Endodermal cell (in vitro differentiated cells): Measurements from ENCODE around the gene PACS1. TPM values are rescaled to one million over a fixed set of nuclear protein-coding genes. Genes with fewer than 3 reads are reported as not detected.

Experiments used
- DNase-seq: peaks from one replicate; pipeline ENCODE4 v3.0.0-alpha.2; 2017
- H3K27ac ChIP-seq: 2 replicates; pipeline ENCODE4 v1.5.1; 2013; ENCODE audit warnings: mild to moderate bottlenecking, low read depth, low read length, moderate library complexity
- H3K27me3 ChIP-seq: 2 replicates; pipeline ENCODE4 v1.6.1; 2013; ENCODE audit warnings: mild to moderate bottlenecking, low read length, moderate library complexity; ENCODE audit not compliant: insufficient read depth, control insufficient read depth, poor library complexity, severe bottlenecking
- H3K36me3 ChIP-seq: 2 replicates; pipeline ENCODE4 v1.7.0; 2013; ENCODE audit warnings: mild to moderate bottlenecking, low read length, moderate library complexity; ENCODE audit not compliant: control insufficient read depth, insufficient read depth
- H3K4me1 ChIP-seq: one replicate; pipeline ENCODE4 v1.7.0; 2013; ENCODE audit warnings: low read length; ENCODE audit not compliant: control insufficient read depth, insufficient read depth
- H3K4me3 ChIP-seq: 2 replicates; pipeline ENCODE4 v1.5.1; 2013; ENCODE audit warnings: mild to moderate bottlenecking, low read length, moderate library complexity
- H3K9ac ChIP-seq: 2 replicates; pipeline ENCODE4 v1.6.1; 2013; ENCODE audit warnings: mild to moderate bottlenecking, low read length, moderate library complexity; ENCODE audit not compliant: poor library complexity, severe bottlenecking; ENCODE audit errors: extremely low read depth
- H3K9me3 ChIP-seq: 2 replicates; pipeline ENCODE4 v1.6.1; 2013; ENCODE audit warnings: mild to moderate bottlenecking, low read length, moderate library complexity; ENCODE audit not compliant: control insufficient read depth
- H3K27ac Mint-ChIP-seq: 2 replicates; pipeline ENCODE4 v1.8.0; 2020; ENCODE audit warnings: mixed read lengths
- H3K27me3 Mint-ChIP-seq: 2 replicates; pipeline ENCODE4 v1.8.0; 2021; ENCODE audit warnings: mild to moderate bottlenecking, mixed read lengths; ENCODE audit not compliant: insufficient read depth
- H3K36me3 Mint-ChIP-seq: 2 replicates; pipeline ENCODE4 v1.8.0; 2020; ENCODE audit warnings: low read depth, mixed read lengths
- H3K4me1 Mint-ChIP-seq: 2 replicates; pipeline ENCODE4 v1.8.0; 2020; ENCODE audit warnings: mixed read lengths
- H3K4me3 Mint-ChIP-seq: 2 replicates; pipeline ENCODE4 v1.8.0; 2020; ENCODE audit warnings: mild to moderate bottlenecking, moderate library complexity, mixed read lengths
- H3K9me3 Mint-ChIP-seq: 2 replicates; pipeline ENCODE4 v1.8.0; 2020; ENCODE audit warnings: mild to moderate bottlenecking, mixed read lengths
- WGBS, 2 experiments: methylation state at CpG; one replicate each; pipeline versions ENCODE4 v1.1.5 to v1.1.7; 2013; ENCODE audit warnings: missing lambda C conversion rate in 2 of 2, mixed read lengths in 1 of 2; ENCODE audit not compliant: insufficient coverage in 1 of 2, insufficient read length in 1 of 2; 5-methylcytosine and 5-hydroxymethylcytosine counted together
- total RNA-seq, 2 donors: library from RNA; stranded (reverse); fragmentation: NEBNext Ultra II Directional in 1 of 2; extraction: Animal tissue kit (Norgen Biotek cat#: 25700) in 1 of 2; gene quantifications; 2 replicates in 1 of 2; 3 replicates in 1 of 2; pipeline ENCODE4 v1.2.1, GENCODE V29; 2021
- TF ChIP-seq, protein P1 (sequence below): fragments of 200-600 bp; sonication (generic); conservative IDR thresholded peaks from 2 replicates; pipeline ENCODE4 v1.5.0; 2021; ENCODE audit warnings: antibody characterized with exemption, mild to moderate bottlenecking

The PACS1 gene
- total RNA-seq, 2 donors from 2014 or later: 67.0 to 67.1 TPM

DNA sequence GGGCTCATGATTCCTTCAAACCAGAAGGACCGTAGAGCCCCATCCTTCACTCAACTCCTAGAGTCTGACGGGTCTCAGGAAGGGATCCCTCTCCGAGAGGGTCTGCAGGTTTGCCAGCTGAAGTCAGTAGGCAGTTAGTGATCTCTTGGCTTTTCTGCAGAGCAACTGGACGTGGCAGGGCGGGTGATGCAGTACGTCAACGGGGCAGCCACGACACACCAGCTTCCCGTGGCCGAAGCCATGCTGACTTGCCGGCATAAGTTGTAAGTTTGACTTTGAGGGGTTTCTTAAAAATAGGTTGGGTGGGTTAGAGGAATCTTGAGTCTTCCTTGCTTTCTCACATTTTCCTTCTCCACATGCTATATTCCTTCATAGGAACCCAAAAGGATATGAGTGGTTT, 165.1 kb downstream of the PACS1 start:
- Histone ChIP-seq H3K27me3 (no peaks in the 10 kb centered on the region), H3K4me3 (no peak overlapping the region), H3K9ac (no peak overlapping the region), H3K4me1 (no peaks in the 10 kb centered on the region), H3K9me3 (no peaks in the 10 kb centered on the region), H3K27ac (no peak overlapping the region), H3K36me3 (peaks cover 46% of the 10 kb centered on the region)
- H3K27ac Mint-ChIP-seq: no peak overlapping the region
- DNase-seq: no peak
- WGBS, 2 experiments: 90 to 95% methylated on average over 8 to 10 of the region's 11 CpGs
- TF ChIP-seq, protein P1, sequence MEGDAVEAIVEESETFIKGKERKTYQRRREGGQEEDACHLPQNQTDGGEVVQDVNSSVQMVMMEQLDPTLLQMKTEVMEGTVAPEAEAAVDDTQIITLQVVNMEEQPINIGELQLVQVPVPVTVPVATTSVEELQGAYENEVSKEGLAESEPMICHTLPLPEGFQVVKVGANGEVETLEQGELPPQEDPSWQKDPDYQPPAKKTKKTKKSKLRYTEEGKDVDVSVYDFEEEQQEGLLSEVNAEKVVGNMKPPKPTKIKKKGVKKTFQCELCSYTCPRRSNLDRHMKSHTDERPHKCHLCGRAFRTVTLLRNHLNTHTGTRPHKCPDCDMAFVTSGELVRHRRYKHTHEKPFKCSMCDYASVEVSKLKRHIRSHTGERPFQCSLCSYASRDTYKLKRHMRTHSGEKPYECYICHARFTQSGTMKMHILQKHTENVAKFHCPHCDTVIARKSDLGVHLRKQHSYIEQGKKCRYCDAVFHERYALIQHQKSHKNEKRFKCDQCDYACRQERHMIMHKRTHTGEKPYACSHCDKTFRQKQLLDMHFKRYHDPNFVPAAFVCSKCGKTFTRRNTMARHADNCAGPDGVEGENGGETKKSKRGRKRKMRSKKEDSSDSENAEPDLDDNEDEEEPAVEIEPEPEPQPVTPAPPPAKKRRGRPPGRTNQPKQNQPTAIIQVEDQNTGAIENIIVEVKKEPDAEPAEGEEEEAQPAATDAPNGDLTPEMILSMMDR: no peak
- H3K4me3 Mint-ChIP-seq: no peak overlapping the region
- no peaks in the 10 kb centered on the region for H3K27me3 Mint-ChIP-seq
- H3K9me3 Mint-ChIP-seq: no peaks in the 10 kb centered on the region
- peaks cover 63% of the 10 kb centered on the region for H3K36me3 Mint-ChIP-seq
- no peaks in the 10 kb centered on the region for H3K4me1 Mint-ChIP-seq

DNA sequence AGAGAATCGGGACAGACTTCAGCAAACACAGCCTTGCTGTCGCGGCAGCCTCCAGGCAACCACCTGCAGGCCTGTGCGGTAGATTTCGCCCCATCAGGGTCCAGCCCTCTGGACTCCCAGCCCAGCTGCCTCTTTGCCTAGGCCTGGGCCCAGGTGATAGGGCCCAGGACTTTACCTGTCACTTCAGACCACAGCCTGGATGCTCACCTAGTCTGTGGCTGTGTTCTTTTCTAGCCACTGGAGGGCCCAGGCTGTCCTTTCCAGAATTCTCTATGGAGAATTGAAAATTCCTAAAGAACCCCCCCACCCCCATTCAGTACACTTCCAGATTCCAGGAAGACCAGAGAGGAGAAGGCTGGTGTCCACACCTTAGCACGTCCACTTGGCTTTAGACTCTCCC, 167.8 kb downstream of the PACS1 start:
- Mint-ChIP-seq H3K36me3 (peaks cover 55% of the 10 kb centered on the region), H3K4me3 (no peak overlapping the region), H3K9me3 (no peaks in the 10 kb centered on the region), H3K27ac (no peak overlapping the region), H3K27me3 (no peaks in the 10 kb centered on the region), H3K4me1 (no peaks in the 10 kb centered on the region)
- Histone ChIP-seq H3K36me3 (peaks cover 46% of the 10 kb centered on the region), H3K4me1 (no peaks in the 10 kb centered on the region), H3K27ac (no peak overlapping the region), H3K9me3 (no peaks in the 10 kb centered on the region), H3K9ac (no peak overlapping the region), H3K27me3 (no peaks in the 10 kb centered on the region), H3K4me3 (no peak overlapping the region)
- 94 to 96% methylated on average over 6 of the region's 6 CpGs for WGBS, 2 experiments
- DNase-seq: no peak
- TF ChIP-seq, protein P1: peak; percentile 31

DNA sequence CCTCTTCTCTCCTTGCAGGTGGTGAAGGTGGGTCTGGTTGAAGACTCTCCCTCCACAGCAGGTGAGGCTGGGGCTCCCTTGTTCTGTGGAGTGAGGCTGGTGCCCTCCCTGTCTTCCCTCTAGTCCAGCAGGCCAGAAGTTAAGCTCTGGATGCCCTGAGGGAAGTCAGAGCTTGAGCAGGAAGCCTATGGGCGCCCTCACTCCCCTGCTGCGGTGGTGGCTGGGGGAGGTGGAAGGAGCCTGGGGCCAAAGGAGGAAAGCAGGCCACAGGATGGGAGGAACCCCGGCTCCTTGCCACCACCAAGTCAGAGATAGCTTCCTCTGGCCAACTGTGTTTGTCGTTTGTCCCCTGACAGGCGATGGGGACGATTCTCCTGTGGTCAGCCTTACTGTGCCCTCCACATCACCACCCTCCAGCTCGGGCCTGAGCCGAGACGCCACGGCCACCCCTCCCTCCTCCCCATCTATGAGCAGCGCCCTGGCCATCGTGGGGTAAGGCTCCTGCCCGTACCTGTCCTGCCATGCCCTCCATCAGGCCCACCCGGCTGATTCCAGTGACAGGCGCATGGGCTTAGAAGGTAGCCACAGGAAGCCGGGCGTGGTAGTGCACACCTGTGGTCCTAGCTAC, 168.8 kb downstream of the PACS1 start:
- H3K27me3 Mint-ChIP-seq: no peaks in the 10 kb centered on the region
- H3K27ac Mint-ChIP-seq: no peak overlapping the region
- Histone ChIP-seq H3K9me3 (no peaks in the 10 kb centered on the region), H3K27me3 (no peaks in the 10 kb centered on the region), H3K9ac (no peak overlapping the region), H3K36me3 (peaks cover 45% of the 10 kb centered on the region), H3K4me3 (no peak overlapping the region), H3K27ac (no peak overlapping the region), H3K4me1 (no peaks in the 10 kb centered on the region)
- DNase-seq: no peak
- H3K4me1 Mint-ChIP-seq: no peaks in the 10 kb centered on the region
- H3K36me3 Mint-ChIP-seq: peaks cover 46% of the 10 kb centered on the region
- TF ChIP-seq, protein P1: no peak
- 96 to 98% methylated on average over 10 to 17 of the region's 17 CpGs for WGBS, 2 experiments
- no peaks in the 10 kb centered on the region for H3K9me3 Mint-ChIP-seq
- no peak overlapping the region for H3K4me3 Mint-ChIP-seq
